GM21515 (cell line): Measurements from ENCODE around the gene EN1.

Experiments
- ATAC-seq: cut with Tn5 transposase; IDR thresholded peaks from one replicate; pipeline ENCODE4 v1.9.1; 2021; ENCODE audit not compliant: unreplicated experiment

Gene EN1

DNA sequence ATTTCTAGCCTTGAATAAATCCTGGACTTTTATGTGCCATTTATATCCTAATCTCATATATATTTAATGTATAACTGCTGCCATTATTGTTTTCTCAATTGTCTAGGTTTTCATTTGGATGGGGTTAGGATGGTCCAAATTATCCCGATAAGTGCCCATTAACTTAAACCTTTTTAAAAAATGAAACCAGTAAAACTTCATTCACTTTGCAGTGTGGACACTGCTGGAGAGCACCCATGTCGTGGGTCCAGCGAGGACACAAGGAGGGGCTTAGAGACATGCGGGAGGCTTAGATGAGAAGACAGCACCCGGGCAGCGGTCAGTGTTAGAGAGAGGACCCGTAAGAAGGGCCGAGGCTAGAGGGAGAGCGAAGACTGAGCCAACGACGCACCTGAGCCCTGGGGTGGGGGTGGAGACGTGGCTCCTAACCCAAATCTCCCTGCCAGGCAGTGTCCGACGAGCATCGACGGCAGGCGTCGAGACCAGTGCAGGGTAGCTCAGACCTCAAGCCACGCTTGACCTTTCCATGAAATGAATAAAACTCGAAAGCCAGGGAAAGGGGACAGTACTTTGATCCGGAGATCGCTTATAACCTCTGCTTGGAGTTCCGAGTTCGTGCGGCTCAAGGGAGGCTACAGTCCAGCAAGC lies 9.0 kb upstream of the EN1 start:
- ATAC-seq = no peak

DNA sequence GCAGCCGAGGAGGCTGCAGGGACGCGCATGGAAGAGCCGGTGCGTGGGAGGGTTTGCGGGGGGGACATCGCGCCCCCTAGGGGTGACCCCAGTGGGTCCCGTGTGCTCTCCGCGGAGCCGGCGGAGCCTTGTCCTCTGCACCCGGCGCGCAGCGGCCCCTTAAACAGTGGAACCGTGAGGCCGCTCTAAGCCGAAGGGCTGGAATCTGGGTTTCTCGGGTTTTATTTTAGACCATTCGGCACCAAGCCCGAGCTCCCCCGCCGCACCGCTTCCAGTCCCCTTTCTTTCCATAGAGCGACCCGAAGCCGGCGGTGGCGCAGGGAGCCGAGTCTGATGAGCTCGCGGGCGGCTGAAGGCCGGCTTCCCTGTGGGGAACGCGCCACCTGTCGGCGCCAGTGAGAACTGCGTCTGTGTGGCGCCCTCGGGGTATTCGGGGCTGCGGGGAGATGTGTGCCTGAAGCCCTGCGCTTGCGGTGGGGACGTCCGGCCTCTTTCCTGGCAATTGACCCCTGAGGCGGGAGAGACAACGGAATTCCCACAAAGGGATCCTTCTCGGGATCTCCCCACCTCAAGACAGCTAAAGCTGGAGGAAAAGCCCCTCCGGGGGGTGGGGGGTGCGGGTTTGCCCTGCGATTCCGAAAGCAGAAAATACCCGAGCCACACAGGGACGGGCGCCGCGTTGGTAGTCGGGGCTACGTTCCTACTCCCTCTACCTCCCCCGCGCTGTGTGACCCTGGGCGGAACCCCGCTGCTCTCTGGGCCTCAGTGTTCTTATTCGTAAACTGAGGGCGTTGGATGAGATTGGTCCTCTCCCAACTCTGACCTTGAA lies 8.2 kb upstream of the EN1 start:
- ATAC-seq = peak; percentile 85

DNA sequence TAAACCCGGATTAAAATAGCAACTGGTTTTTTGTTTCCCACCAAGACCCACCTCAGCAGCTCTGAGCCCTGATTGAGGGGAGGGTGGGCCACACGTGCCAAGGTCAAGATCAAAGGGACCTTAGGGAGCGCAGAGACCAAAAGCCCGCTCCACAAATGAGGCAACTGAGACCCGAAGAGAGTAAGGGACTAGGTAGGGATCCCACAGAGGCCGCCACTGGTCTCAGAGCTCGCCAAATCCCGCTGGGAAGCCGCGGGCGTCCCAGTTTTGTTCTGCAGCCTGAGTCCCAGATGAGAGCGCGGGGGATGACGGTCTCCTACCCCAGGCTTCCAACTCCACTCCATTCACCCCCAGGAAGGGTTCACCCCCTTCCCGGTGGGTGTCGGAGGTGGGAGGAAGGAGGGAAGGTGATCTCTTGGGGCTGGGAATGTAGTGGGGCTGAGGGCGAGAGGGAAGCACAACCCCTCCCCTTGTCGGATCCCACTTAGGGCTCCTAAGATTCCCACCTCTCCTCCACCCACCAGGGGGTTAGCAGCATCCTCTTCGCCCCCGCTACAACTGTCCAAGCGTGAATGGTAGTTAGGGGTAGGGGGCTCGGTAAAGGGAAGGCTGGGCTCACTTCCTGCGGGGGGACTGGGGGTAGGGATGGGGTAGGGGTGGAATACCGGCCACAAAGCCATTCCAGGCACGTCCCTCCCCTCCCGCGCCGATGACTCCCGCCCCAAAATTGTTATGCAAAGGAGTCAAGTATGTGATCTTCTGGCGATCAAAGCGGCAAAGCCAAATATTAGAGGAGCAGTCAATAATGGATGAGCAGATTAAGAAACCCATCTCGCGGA lies 7.3 kb upstream of the EN1 start:
- ATAC-seq = no peak

DNA sequence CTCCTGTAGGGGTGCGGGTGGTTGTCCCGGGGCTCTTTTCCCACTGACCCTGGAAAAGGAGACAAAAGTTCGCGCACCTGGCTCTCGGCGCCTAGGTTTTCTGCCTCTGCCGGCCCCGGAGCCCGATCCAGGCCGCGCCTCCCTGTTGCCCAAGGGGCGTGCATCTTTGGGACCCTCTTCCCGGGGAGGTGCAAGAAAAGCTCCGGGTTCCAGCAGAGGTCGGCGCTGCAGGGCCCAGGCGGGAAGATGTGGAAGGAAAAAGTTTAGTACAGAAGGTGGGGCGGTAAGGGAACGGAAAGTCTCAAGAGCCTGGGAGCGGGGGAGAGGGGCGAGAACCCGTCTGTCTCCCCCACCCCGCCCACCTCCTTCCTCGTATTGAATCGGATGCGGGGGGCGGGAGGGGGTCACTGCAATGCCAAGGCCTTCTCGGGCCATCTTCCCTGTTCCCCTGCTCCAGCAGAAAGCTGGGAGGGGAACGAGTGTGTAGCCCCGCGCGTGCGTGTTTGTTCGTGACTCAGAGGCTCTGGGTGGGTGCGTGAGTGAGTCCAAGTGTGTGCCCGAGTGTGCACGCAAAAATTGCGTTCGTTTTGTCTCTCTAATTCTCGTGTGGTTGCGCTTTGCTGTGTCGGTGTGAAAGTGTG lies 6.3 kb upstream of the EN1 start:
- no peak for ATAC-seq

DNA sequence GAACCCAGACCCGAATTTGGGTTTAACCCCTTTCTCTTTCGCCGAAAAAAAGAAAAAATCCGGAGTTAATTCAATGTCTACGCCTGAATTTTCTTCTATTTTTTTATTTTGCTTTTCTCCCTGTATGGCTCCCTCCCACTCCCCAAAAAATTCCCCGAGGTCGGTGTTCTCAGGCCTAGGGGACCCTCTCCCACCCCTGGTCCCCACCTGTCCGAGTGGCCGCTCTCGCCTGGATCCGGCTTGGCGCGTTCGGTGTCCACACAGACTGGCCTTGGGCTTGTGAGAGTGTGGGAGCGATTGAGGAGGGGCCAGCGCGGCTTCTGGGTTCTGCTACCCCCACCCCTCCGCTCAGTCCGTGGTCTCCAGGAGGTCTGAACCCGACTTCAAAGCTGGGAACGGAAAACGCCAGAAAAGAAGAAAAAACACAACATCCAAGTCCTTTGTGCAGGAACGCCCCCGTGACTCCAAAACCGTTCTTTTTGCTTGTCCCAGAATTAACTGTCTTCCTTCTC lies 5.7 kb upstream of the EN1 start:
- no peak for ATAC-seq

DNA sequence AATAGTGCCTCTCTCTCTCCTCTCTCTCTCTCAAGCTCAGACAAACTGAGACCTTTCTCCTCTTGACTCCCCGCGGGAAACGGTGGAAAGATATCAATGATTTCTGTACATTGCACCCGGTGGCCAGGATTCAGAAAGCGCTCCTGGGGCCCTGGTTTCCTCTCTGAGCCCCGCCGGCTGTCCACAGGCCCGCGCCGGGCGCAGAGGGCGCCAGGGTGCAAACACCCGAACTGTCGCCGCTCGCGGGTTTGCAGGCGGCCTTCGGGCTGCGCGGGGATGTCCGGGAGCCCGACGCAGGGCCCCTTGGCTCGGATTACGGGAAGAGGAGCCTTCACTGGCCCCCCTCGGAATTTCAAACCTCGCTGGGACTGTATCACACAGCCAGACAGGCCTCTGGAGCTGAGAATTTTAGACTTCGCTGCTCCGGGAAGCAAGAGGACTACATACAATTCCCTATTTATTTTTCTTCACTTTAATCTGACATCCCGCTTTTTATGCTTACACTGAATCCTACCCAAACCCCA lies 5.2 kb upstream of the EN1 start:
- ATAC-seq = no peak

DNA sequence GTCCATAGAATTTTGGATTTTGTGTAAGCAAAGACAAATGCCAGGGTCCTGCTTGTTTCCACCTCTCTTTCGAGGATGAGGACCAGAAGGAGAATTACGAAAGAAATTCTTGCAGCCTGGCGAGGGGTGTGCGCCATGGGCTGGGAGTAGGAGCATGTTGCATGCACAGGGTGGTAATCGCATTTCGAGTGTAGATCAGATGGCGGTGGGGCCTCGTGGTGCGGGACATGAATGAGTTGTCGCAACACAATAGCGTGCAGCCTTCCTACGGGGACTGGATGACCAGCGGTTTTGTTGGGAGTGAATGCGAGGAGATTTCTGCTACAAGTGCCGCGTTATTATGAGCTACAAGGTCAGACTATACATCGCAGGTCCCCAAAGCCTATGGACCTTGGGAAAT lies 4.2 kb upstream of the EN1 start:
- ATAC-seq = no peak

DNA sequence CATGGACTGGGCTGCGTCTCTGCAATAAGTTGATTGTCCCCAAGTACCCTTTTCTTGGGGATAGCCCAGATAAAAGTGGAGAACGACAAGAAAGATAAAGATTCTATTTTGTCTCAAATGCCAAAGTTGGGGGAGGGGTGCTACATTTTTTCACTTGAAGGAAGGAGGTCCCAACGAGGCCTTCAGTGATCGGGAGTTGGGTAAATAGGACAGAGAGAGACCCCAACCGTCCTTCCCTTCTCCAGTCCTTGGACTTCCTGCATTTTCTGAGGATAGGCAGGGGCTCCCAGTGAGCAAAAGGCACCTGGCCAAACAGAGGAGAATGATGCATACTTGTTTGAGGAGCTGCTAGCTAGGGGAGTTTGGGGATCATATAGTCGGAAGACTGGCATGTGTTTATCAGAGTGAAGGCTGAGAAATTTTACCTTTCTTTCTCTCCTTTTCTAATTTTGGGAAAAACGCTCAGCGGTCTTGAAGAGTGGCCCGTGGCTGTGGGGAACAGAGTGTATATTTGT lies 3.5 kb upstream of the EN1 start:
- ATAC-seq = no peak

DNA sequence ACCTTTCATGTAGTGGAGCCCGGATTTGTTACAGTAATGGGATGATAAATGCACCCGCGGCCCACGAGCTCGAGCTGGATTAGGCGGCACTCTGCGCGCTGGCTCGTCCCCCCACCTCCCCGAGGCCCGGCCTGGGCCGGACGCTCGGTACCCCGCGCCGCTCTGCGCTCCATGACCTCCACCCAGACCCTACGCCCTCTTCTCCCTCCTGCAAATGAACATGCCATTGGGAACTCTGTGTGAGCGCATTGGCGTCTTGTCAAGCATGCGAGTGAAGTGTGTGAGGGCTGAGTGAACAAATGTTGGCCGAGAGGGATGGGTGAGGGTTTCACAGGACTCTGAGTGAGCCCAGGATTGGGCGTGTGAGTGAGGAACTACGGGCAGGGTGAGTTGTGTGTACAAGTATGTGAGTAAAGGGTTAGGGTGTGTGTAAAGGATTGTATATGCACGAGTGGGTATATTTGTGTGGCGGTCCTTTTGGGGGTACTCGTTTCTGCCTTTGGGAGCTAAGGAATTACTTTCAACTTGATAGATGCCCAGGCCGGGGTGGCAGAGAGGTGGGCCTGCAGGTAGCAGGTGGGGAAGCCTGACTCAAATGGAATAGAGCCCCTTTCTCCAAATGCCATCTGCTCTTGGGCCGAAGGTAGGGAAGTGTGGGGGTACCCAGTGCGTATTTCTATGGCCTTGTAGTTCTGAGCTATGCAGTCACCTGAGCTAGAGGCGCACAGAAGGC lies 2.9 kb upstream of the EN1 start:
- no peak for ATAC-seq

DNA sequence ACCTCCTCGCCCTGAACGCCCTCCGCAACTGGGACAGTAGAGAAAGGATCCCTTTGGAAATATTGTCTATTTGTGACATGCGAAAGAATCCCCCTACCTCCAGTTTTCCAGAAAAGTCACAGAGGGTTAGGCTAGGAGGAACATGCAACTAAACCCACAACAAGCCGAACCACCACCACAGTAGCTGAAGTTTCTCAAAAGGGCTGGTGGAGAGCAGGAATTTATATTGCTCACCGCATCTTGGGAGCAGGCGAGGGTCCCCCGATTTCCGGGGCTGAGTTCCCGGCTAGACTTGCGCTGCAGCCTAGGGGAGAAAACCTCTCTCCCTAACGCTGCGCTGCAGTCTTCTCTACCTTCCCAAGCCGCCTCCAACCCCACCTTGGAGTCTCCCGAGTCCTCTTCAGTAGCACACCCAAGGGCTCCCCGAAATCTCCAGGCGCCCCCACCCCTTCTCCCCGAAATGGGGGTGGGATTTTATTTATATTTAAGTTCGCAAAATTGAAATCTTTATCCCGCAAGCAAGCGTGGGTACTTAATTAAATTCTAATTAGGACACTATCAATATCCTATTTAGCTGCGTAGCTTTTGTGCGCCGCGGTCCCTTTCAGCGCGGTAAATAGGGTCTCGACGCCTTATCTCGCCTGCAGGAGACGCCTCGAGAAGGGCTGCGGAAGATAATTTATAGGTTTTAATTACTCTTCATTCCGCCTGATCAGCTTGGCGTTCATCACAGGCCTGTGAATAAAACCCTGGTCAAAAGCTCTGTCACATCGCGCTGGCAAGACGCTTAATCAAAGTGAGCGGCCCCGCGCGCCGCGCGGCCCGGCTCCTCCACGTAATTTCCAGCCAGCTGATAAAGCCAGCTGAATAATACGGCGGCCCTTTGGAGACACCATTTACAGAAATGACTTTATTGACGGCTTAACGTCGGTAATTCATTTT lies 2.0 kb upstream of the EN1 start:
- no peak for ATAC-seq

DNA sequence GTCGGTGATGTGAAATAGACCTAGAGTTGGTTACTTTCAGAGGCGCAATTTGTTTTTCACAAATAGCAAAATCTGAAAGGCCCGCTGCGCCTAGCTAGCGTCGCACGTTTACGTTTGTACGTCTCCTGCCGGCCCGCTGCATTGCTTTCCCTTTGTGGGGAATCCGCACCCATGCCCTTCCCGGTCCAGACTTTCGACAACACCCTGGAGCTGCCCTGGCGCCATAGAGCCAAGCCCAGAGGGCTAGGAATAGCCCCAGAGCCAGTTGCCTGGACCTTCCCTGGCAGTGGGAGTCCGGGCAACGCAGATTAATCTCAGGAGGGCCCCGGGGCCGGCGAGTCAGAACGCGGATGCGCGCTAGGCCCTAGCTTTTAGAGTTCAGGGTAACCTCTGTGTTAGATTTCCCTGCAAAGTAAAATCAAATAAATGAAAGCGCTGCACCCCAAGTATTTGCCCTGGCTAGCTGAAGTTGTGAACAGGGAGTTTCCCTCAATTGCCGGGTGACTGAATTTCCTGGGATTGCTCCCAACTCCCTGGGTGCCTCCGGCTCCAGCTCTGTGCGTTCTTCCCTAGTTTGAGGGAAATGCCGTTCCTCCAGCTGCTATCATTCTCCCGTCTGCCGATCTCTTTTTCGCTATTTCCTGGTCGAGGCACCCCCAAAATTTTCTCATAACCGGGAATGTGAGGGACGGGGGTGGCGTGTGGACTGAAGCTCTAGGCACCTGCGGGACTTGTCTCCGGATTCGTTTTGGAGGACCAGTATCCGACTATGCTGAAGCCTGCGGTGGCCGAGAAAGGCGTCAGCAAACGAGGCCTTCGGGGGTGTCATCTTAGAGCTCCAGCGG lies 1.2 kb upstream of the EN1 start:
- no peak for ATAC-seq

DNA sequence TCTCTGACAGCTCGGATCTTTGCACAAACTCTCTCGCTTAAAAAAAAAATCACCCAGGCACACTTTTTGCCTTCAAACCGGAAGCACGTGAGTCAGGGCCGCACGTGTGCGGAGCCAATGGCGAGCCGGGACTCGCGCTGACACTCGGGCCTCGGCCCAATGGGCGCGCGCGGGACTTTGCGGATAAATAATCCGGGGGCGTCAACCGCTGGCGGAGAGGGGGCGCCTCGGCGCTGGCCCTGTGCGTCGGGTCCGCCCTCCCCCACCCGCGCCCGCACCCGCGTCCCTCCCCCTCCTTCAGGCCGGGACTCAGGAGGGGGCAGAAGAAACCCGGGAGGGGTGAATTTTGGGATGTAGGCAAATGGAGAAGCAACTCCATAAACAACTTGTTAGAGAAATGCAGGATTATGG lies 319 bp upstream of the EN1 start:
- no peak for ATAC-seq

DNA sequence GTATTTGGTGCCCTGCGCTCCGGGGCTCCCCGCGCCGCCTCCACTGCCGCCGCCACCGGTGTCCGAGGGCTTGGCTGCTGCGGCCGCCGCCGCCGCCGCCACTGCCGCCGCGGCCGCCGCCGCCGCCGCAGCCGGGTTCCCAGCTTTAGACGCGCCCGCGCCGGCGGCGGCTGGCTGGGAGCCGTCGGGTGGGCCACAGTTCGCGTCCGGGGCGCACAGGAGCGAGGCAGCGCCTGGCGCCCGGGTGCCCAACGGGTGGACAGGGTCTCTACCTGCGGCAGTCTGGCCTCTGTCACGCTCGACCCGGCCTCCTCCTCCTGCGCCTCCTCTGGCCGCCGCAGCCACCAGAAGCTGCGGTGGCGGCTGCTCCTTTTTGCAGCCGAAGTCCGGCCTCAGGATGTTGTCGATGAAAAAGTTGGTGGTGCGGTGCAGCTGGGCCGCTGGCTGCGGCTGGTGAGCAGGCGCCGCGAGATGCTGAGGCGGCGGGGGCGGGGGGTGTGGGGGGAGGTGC lies 951 bp downstream of the EN1 start:
- ATAC-seq = no peak

DNA sequence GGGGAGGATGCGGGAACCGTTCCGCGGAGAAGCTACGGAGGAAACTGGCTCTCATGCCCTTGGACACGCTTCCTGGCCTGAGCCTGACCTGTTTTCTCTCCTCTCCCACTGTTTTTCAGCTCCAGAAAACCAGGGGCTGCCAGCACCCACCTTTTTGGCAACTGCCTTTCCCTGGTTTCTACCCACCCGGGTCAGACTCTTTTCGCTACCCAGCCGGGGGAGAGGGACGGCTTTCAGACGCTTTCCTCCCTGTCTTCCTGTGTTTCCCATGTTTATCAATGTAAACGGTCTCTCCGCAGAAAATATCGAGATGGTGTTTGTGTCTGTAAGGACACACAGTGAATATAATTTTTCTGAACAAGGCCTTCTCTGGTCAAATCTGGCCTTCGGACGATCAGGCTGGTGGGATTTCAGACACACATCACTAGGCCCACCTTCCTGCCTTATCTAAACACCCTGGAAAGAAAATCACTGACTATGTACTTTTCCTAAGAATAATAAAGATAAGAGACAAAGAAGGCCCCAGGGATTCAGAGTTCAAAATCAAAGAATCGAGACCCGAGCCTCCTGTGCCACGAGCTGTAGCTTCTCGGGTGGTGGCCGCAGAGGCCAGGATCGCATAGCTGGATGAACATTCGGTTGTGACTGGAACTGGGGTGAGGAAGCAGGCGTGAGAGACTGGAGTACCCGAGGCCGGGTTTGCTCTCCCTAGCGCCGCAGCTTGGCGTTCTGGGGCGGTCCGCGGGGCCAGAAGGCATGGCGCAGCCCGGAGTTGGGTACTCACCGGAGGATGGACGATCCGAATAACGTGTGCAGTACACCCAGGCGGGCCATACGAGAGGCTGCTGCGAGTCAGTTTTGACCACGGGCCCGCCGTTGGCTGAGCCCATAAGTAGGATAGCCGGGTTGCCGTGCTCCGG lies 1.7 kb downstream of the EN1 start:
- no peak for ATAC-seq

DNA sequence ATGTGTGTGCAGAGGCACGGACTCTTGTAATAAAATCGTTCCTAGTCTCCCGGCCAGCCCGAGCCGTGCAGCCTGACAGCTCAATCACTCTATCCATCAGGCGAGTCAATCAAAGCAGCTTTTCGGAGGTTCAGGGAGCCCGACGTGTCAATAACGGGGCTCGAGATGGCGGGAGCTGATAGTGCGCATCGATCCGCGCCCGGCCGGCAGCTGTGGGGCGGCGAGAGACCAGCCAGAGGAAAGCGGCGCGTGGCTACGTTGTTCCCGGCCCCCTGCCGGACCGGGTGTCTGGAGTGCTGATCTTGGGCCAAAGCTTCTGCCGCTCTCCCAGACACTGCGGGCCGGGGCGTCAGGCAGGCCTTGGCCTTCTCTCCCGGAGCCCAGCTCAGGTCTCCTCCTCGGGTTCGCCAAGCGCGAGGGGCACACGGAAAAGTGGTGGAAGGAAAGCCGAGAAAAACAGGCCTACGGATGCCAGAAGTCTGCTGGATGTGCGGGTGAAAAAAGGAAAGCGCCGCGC lies 2.4 kb downstream of the EN1 start:
- ATAC-seq = no peak

DNA sequence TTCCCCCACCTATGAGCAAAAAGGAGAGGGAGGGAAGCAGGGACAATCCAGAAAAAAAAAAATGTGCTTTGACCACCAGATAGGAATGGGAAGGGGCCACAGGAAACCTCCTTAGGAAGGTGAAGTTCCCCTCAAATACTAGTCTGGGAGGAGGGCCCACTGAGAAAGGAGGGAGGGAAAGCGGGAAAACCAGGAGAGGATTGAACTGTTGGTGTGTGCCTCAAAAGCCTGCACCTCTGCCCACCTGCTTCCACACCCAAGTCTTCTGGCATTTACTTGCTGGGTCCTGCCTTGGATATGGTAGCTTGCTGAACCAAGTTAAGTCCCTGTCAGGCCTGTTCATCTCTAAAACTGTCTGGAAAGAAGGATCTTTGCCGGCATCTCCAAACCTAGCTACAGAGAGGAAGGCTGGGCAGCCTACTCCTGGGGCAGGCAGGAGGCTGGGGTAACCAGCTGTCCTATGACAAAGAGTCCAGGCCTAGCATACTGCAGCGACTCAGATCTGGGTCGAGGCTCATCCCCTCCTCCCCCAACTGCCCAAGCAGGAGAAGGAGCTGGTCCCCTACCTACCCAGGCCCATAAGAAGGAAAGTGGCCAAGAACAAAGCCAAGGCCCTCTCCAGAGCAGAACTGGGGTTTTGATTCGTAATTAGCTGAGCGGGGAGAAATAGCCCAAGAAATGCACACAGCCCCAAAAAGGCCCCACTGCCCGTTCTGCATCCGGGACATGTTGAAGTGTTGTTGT lies 3.0 kb downstream of the EN1 start:
- no peak for ATAC-seq
